Activated T-helper 1 cell treated with anti-CD3 and anti-CD28 coated beads, Interleukin-12 subunit alpha, Interleukin-12 subunit beta, Interleukin-2, Interleukin-4 antibody, amounts not matched to agents 30 ng/mL and 10 ng/mL and 1 ng/mL, durations not matched to agents 14 hours and 24 hours and 36 hours (primary cell): ENCODE measurements around the gene TMEM207. TPM values are rescaled to one million over a fixed set of nuclear protein-coding genes. Genes with fewer than 3 reads are reported as not detected.

Experiments
- DNase-seq: peaks from one replicate; pipeline ENCODE4 v3.0.0; 2021; ENCODE audit warnings: low spot score
- H3K27ac Mint-ChIP-seq: one replicate; pipeline ENCODE4 v1.8.0; 2021; ENCODE audit warnings: mild to moderate bottlenecking, mixed read lengths
- H3K27me3 Mint-ChIP-seq: one replicate; pipeline ENCODE4 v1.8.0; 2022; ENCODE audit warnings: mild to moderate bottlenecking, moderate library complexity, mixed read lengths; ENCODE audit not compliant: insufficient read depth
- H3K36me3 Mint-ChIP-seq: one replicate; pipeline ENCODE4 v1.8.0; 2021; ENCODE audit warnings: low read depth, mixed read lengths
- H3K4me1 Mint-ChIP-seq: one replicate; pipeline ENCODE4 v1.8.0; 2021; ENCODE audit warnings: low read depth, mixed read lengths
- H3K4me3 Mint-ChIP-seq: one replicate; pipeline ENCODE4 v1.8.0; 2021; ENCODE audit warnings: mild to moderate bottlenecking, moderate library complexity, mixed read lengths
- H3K9me3 Mint-ChIP-seq: one replicate; pipeline ENCODE4 v1.8.0; 2021; ENCODE audit warnings: mixed read lengths
- intact Hi-C: fragments of 100-400 bp; cut with micrococcal nuclease; formaldehyde crosslinking; loops from one replicate; pipeline ENCODE4 v1.15.1; 2024
- total RNA-seq: library from RNA; stranded (reverse); gene quantifications from 2 replicates; pipeline ENCODE4 v1.2.3, GENCODE V29; 2022

The TMEM207 gene
- total RNA-seq, 1 donor from 2014 or later = not detected

GRCh38 chr3:190399677-190400076 is 50.0 kb downstream of the TMEM207 start:
- Mint-ChIP-seq H3K36me3 (no peaks in the 10 kb centered on the region), H3K9me3 (no peaks in the 10 kb centered on the region), H3K27me3 (peaks cover 4% of the 10 kb centered on the region), H3K27ac (no peak overlapping the region), H3K4me3 (no peak overlapping the region), H3K4me1 (no peaks in the 10 kb centered on the region)
- intact Hi-C loops = no loop called here
- DNase-seq = no peak

- H3K4me1 Mint-ChIP-seq = no peaks in the 10 kb centered on the region
- peaks cover 4% of the 10 kb centered on the region for H3K27me3 Mint-ChIP-seq
- no peak overlapping the region for H3K4me3 Mint-ChIP-seq
- intact Hi-C loops = no loop called here
- no peaks in the 10 kb centered on the region for H3K9me3 Mint-ChIP-seq
- no peak overlapping the region for H3K27ac Mint-ChIP-seq
- H3K36me3 Mint-ChIP-seq = no peaks in the 10 kb centered on the region
- DNase-seq = no peak
These were observed 51.8 kb downstream of the TMEM207 start for GRCh38 chr3:190397889-190398288.

GRCh38 chr3:190396001-190396400 is 53.7 kb downstream of the TMEM207 start:
- Mint-ChIP-seq H3K36me3 (no peaks in the 10 kb centered on the region), H3K4me1 (no peaks in the 10 kb centered on the region), H3K9me3 (no peaks in the 10 kb centered on the region), H3K4me3 (no peak overlapping the region), H3K27ac (no peak overlapping the region), H3K27me3 (peaks cover 7% of the 10 kb centered on the region)
- intact Hi-C loops = no loop called here
- DNase-seq = no peak

GRCh38 chr3:190388703-190389102 is 61.0 kb downstream of the TMEM207 start:
- Mint-ChIP-seq H3K4me3 (no peak overlapping the region), H3K9me3 (no peaks in the 10 kb centered on the region), H3K36me3 (no peaks in the 10 kb centered on the region), H3K27ac (no peak overlapping the region), H3K27me3 (peaks cover 3% of the 10 kb centered on the region), H3K4me1 (no peaks in the 10 kb centered on the region)
- intact Hi-C loops = no loop called here
- DNase-seq = no peak

GRCh38 chr3:190387578-190388213 is 62.0 kb downstream of the TMEM207 start, which contains the start of gene CLDN16:
Gene CLDN16, plus strand, starts transcription at chr3:190388163. Its CDS starts 167 bp downstream, at chr3:190388330.
- no peaks in the 10 kb centered on the region for H3K9me3 Mint-ChIP-seq
- H3K4me3 Mint-ChIP-seq = no peak within 1 kb of the TSS
- DNase-seq = no peak
- no peak within 1 kb of the TSS for H3K27ac Mint-ChIP-seq
- intact Hi-C loops = no loop called here
- no peaks in the 10 kb centered on the region for H3K36me3 Mint-ChIP-seq
- no peaks in the 10 kb centered on the region for H3K4me1 Mint-ChIP-seq
- H3K27me3 Mint-ChIP-seq = peaks cover 3% of the 10 kb centered on the region

GRCh38 chr3:190385731-190386688 is 63.7 kb downstream of the TMEM207 start:
- no peak for DNase-seq
- intact Hi-C loops = no loop called here
- H3K27me3 Mint-ChIP-seq = no peaks in the 10 kb centered on the region
- no peaks in the 10 kb centered on the region for H3K4me1 Mint-ChIP-seq
- H3K27ac Mint-ChIP-seq = no peak overlapping the region
- H3K4me3 Mint-ChIP-seq = no peak overlapping the region
- no peaks in the 10 kb centered on the region for H3K36me3 Mint-ChIP-seq
- H3K9me3 Mint-ChIP-seq = no peaks in the 10 kb centered on the region

GRCh38 chr3:190384309-190384756 is 65.4 kb downstream of the TMEM207 start:
- H3K4me1 Mint-ChIP-seq = no peaks in the 10 kb centered on the region
- H3K9me3 Mint-ChIP-seq = no peaks in the 10 kb centered on the region
- H3K27ac Mint-ChIP-seq = no peak overlapping the region
- H3K27me3 Mint-ChIP-seq = no peaks in the 10 kb centered on the region
- H3K36me3 Mint-ChIP-seq = no peaks in the 10 kb centered on the region
- no peak overlapping the region for H3K4me3 Mint-ChIP-seq
- intact Hi-C loops = loop anchor here (5.0 kb wide), 1 partner anchor 313 kb away; no protein-coding TSS in a partner anchor
- DNase-seq = no peak

- Mint-ChIP-seq H3K27ac (no peak overlapping the region), H3K9me3 (no peaks in the 10 kb centered on the region)
- intact Hi-C loops = loop anchor here (5.0 kb wide), 1 partner anchor 315 kb away; no protein-coding TSS in a partner anchor
These were observed 67.6 kb downstream of the TMEM207 start for GRCh38 chr3:190382082-190382481.

GRCh38 chr3:190381441-190381840 is 68.3 kb downstream of the TMEM207 start:
- no peaks in the 10 kb centered on the region for H3K36me3 Mint-ChIP-seq
- H3K27me3 Mint-ChIP-seq = no peaks in the 10 kb centered on the region
- H3K27ac Mint-ChIP-seq = no peak overlapping the region
- H3K4me3 Mint-ChIP-seq = no peak overlapping the region
- intact Hi-C loops = loop anchor here (5.0 kb wide), 1 partner anchor 316 kb away; no protein-coding TSS in a partner anchor
- no peak for DNase-seq
- no peaks in the 10 kb centered on the region for H3K9me3 Mint-ChIP-seq
- H3K4me1 Mint-ChIP-seq = no peaks in the 10 kb centered on the region

More at GRCh38 chr3:190382082-190382481, 67.6 kb downstream of the TMEM207 start:
- Mint-ChIP-seq H3K36me3 (no peaks in the 10 kb centered on the region), H3K27me3 (no peaks in the 10 kb centered on the region), H3K4me1 (no peaks in the 10 kb centered on the region), H3K4me3 (no peak overlapping the region)
- no peak for DNase-seq

- Mint-ChIP-seq H3K27ac (no peak overlapping the region), H3K4me1 (no peaks in the 10 kb centered on the region), H3K9me3 (no peaks in the 10 kb centered on the region), H3K36me3 (no peaks in the 10 kb centered on the region), H3K27me3 (peaks cover 6% of the 10 kb centered on the region), H3K4me3 (no peak overlapping the region)
- no peak for DNase-seq
- intact Hi-C loops = loop anchor here (5.0 kb wide), 1 partner anchor 317 kb away; no protein-coding TSS in a partner anchor
These were observed 69.5 kb downstream of the TMEM207 start for GRCh38 chr3:190380184-190380583.

Other genes with a start within 250 kb of the TMEM207 start
- gene CLDN1, start 127.5 kb downstream of the TMEM207 start, total RNA-seq = 0.22 and 0.34 TPM in 2 replicates
- not detected in 2 replicates for gene CLDN16, start 61.7 kb downstream of the TMEM207 start, total RNA-seq
- gene IL1RAP, start 64.2 kb upstream of the TMEM207 start, total RNA-seq = 26.4 and 31.6 TPM in 2 replicates